Neuronal stem cell (in vitro differentiated cells): Measurements from ENCODE around the gene KCNH2.

Source experiments
- DNase-seq: peaks from one replicate; pipeline ENCODE4 v3.0.0-alpha.2; 2013; ENCODE audit warnings: low spot score
- H2AFZ ChIP-seq: one replicate; pipeline ENCODE4 v1.6.1; 2013; ENCODE audit warnings: mild to moderate bottlenecking, low read length, inconsistent platforms
- H2AK5ac ChIP-seq: 2 replicates; pipeline ENCODE4 v1.6.1; 2013; ENCODE audit warnings: low read depth, mild to moderate bottlenecking, inconsistent platforms, low read length, moderate library complexity, mixed read lengths
- H2BK120ac ChIP-seq: 2 replicates; pipeline ENCODE4 v1.6.1; 2013; ENCODE audit warnings: low read depth, mild to moderate bottlenecking, inconsistent platforms, low read length, moderate library complexity, mixed read lengths
- H2BK12ac ChIP-seq: one replicate; pipeline ENCODE4 v1.6.1; 2013; ENCODE audit warnings: low read length, inconsistent platforms
- H2BK15ac ChIP-seq: 2 replicates; pipeline ENCODE4 v1.6.1; 2013; ENCODE audit warnings: mild to moderate bottlenecking, low read length, inconsistent platforms, mixed read lengths
- H2BK5ac ChIP-seq: one replicate; pipeline ENCODE4 v1.6.1; 2013; ENCODE audit warnings: inconsistent platforms, mild to moderate bottlenecking, low read length, moderate library complexity
- H3K14ac ChIP-seq: one replicate; pipeline ENCODE4 v1.6.1; 2013; ENCODE audit warnings: low read length, inconsistent platforms
- H3K18ac ChIP-seq: 2 replicates; pipeline ENCODE4 v1.6.1; 2013; ENCODE audit warnings: low read length, inconsistent platforms
- H3K23ac ChIP-seq: 2 replicates; pipeline ENCODE4 v1.6.1; 2013; ENCODE audit warnings: low read depth, mild to moderate bottlenecking, mixed read lengths, low read length, inconsistent platforms; ENCODE audit not compliant: poor library complexity
- H3K27ac ChIP-seq: replicated peaks from 3 replicates; pipeline ENCODE4 v1.5.1; 2013; ENCODE audit warnings: low read length, inconsistent platforms
- H3K27me3 ChIP-seq, 3 experiments: 2 replicates each; pipeline ENCODE4 v1.6.1; 2013; ENCODE audit warnings: low read length in 3 of 3, mild to moderate bottlenecking in 2 of 3, inconsistent platforms in 1 of 3, low read depth in 1 of 3, mixed read lengths in 1 of 3, moderate library complexity in 1 of 3; ENCODE audit not compliant: control insufficient read depth in 3 of 3, insufficient read depth in 3 of 3
- H3K36me3 ChIP-seq, 2 donors: replicated peaks in 1 of 2; 2 replicates each; pipeline ENCODE4 v1.6.1; 2013; ENCODE audit warnings: low read length in 2 of 2; ENCODE audit not compliant: control insufficient read depth in 2 of 2, insufficient read depth in 2 of 2
- H3K4ac ChIP-seq: 2 replicates; pipeline ENCODE4 v1.6.1; 2013; ENCODE audit warnings: inconsistent platforms, mild to moderate bottlenecking, low read length, moderate library complexity
- H3K4me1 ChIP-seq, 2 donors: 1 replicate in 1 of 2; 2 replicates in 1 of 2; pipeline ENCODE4 v1.6.1; 2013; ENCODE audit warnings: low read length in 2 of 2, low read depth in 1 of 2; ENCODE audit not compliant: control insufficient read depth in 2 of 2, insufficient read depth in 1 of 2
- H3K4me2 ChIP-seq: one replicate; pipeline ENCODE4 v1.6.1; 2013; ENCODE audit warnings: mild to moderate bottlenecking, low read length, inconsistent platforms; ENCODE audit not compliant: insufficient read depth, poor library complexity, severe bottlenecking
- H3K4me3 ChIP-seq, 2 donors: 2 replicates each; pipeline ENCODE4 v1.5.1; 2013; ENCODE audit warnings: low read length in 2 of 2, mild to moderate bottlenecking in 2 of 2, inconsistent platforms in 1 of 2, moderate library complexity in 1 of 2
- H3K79me1 ChIP-seq: one replicate; pipeline ENCODE4 v1.6.1; 2013; ENCODE audit warnings: low read depth, mild to moderate bottlenecking, inconsistent platforms, low read length, moderate library complexity
- H3K9ac ChIP-seq: one replicate; pipeline ENCODE4 v1.6.1; 2013; ENCODE audit warnings: mild to moderate bottlenecking, low read depth, low read length, inconsistent platforms; ENCODE audit not compliant: poor library complexity
- H3K9me3 ChIP-seq, 2 donors: replicated peaks in 1 of 2; 2 replicates each; pipeline versions ENCODE3 to v1.6.1; 2013; ENCODE audit warnings: low read length in 2 of 2, mild to moderate bottlenecking in 2 of 2, inconsistent platforms in 1 of 2, low read depth in 1 of 2, mixed read lengths in 1 of 2, moderate library complexity in 1 of 2; ENCODE audit not compliant: control insufficient read depth in 2 of 2, insufficient read depth in 1 of 2
- H4K8ac ChIP-seq: one replicate; pipeline ENCODE4 v1.6.1; 2013; ENCODE audit warnings: low read depth, mild to moderate bottlenecking, inconsistent platforms, low read length, moderate library complexity
- H4K91ac ChIP-seq: one replicate; pipeline ENCODE4 v1.6.1; 2013; ENCODE audit warnings: low read length, low read depth, mild to moderate bottlenecking, inconsistent platforms; ENCODE audit not compliant: poor library complexity
- whole genome bisulfite sequencing, 2 donors: extraction: QIAGEN DNeasy Blood & Tissue Kit; methylation state at CpG; one replicate each; pipeline ENCODE4 v1.1.7; 2013; ENCODE audit warnings: missing lambda C conversion rate in 2 of 2, mixed read lengths in 1 of 2; ENCODE audit not compliant: insufficient read length in 2 of 2, insufficient replicate concordance in 1 of 2; ENCODE audit errors: extremely low coverage in 2 of 2; 5-methylcytosine and 5-hydroxymethylcytosine counted together

The KCNH2 gene

GRCh38 chr7:151009327-151010036 lies 31.4 kb upstream of the KCNH2 start:
- Histone ChIP-seq H3K27ac (no peak overlapping the region), H2BK5ac (peak overlapping the region; percentile 94), H2BK15ac (peak overlapping the region; percentile 98), H2BK12ac (peak overlapping the region; percentile 75), H2AFZ (peak overlapping the region; percentile 74), H4K8ac (no peak overlapping the region), H3K27me3 (no peaks in the 10 kb centered on the region), H3K4me3 (no peak overlapping the region), H2AK5ac (peak overlapping the region; percentile 99), H3K9ac (peak overlapping the region; percentile 38), H3K9me3 (no peaks in the 10 kb centered on the region), H3K4ac (peak overlapping the region; percentile 94), H3K36me3 (peaks cover 0 to 5% of the 10 kb centered on the region in 2 donors), H3K79me1 (peaks cover 2% of the 10 kb centered on the region), H3K4me2 (no peak overlapping the region), H3K14ac (peak overlapping the region; percentile 97), H4K91ac (peak overlapping the region; percentile 96), H3K23ac (peak overlapping the region; percentile 83), H3K4me1 (peaks cover 19 to 36% of the 10 kb centered on the region in 2 donors), H3K18ac (peak overlapping the region; percentile 98), H2BK120ac (peak overlapping the region; percentile 99)
- DNase-seq, result no peak
- no CpG with 5 or more reads among the region's 22 CpGs for WGBS, 2 donors

GRCh38 chr7:151008511-151009323 lies 30.6 kb upstream of the KCNH2 start:
- H3K9me3 ChIP-seq, result no peaks in the 10 kb centered on the region
- peak overlapping the region; percentile 99 for H2AK5ac ChIP-seq
- peaks cover 2% of the 10 kb centered on the region for H3K79me1 ChIP-seq
- H3K4me3 ChIP-seq, result no peak overlapping the region
- peak overlapping the region; percentile 94 for H2BK5ac ChIP-seq
- H3K27me3 ChIP-seq, result no peaks in the 10 kb centered on the region
- no peak for DNase-seq
- no peak overlapping the region for H3K14ac ChIP-seq
- H3K4ac ChIP-seq, result no peak overlapping the region
- no peak overlapping the region for H3K4me2 ChIP-seq
- H4K91ac ChIP-seq, result no peak overlapping the region
- no peak overlapping the region for H2AFZ ChIP-seq
- H3K4me1 ChIP-seq, result peaks cover 19 to 34% of the 10 kb centered on the region in 2 donors
- H4K8ac ChIP-seq, result no peak overlapping the region
- WGBS, 2 donors, result no CpG with 5 or more reads among the region's 40 CpGs
- H3K9ac ChIP-seq, result peak overlapping the region; percentile 38
- H3K18ac ChIP-seq, result peak overlapping the region; percentile 94
- no peak overlapping the region for H3K27ac ChIP-seq
- H3K23ac ChIP-seq, result peak overlapping the region; percentile 83
- peak overlapping the region; percentile 98 for H2BK15ac ChIP-seq
- peak overlapping the region; percentile 75 for H2BK12ac ChIP-seq
- H3K36me3 ChIP-seq, result no peaks in the 10 kb centered on the region
- H2BK120ac ChIP-seq, result peak overlapping the region; percentile 99

GRCh38 chr7:151008143-151008510 lies 30.0 kb upstream of the KCNH2 start:
- no peaks in the 10 kb centered on the region for H3K27me3 ChIP-seq
- H3K27ac ChIP-seq, result no peak overlapping the region
- H3K9me3 ChIP-seq, result no peaks in the 10 kb centered on the region
- DNase-seq, result no peak
- H2BK5ac ChIP-seq, result no peak overlapping the region
- peak overlapping the region; percentile 52 for H3K18ac ChIP-seq
- no peaks in the 10 kb centered on the region for H3K36me3 ChIP-seq
- H3K14ac ChIP-seq, result no peak overlapping the region
- peak overlapping the region; percentile 82 for H2AK5ac ChIP-seq
- peak overlapping the region; percentile 60 for H3K23ac ChIP-seq
- no peak overlapping the region for H2AFZ ChIP-seq
- peak overlapping the region; percentile 3 for H3K9ac ChIP-seq
- no peak overlapping the region for H3K4ac ChIP-seq
- H4K8ac ChIP-seq, result no peak overlapping the region
- WGBS, 2 donors, result no CpG with 5 or more reads among the region's 11 CpGs
- H3K4me2 ChIP-seq, result no peak overlapping the region
- H3K79me1 ChIP-seq, result peaks cover 2% of the 10 kb centered on the region
- peak overlapping the region; percentile 92 for H2BK15ac ChIP-seq
- peaks cover 19 to 32% of the 10 kb centered on the region in 2 donors for H3K4me1 ChIP-seq
- no peak overlapping the region for H4K91ac ChIP-seq
- H2BK12ac ChIP-seq, result peak overlapping the region; percentile 2
- no peak overlapping the region for H3K4me3 ChIP-seq
- H2BK120ac ChIP-seq, result no peak overlapping the region

- H3K4me3 ChIP-seq, result no peak overlapping the region
- H4K8ac ChIP-seq, result no peak overlapping the region
- H3K23ac ChIP-seq, result peak overlapping the region; percentile 98
- no peak overlapping the region for H3K14ac ChIP-seq
- H3K27me3 ChIP-seq, result no peaks in the 10 kb centered on the region
- H4K91ac ChIP-seq, result no peak overlapping the region
- peak overlapping the region; percentile 71 for H2BK5ac ChIP-seq
- H3K36me3 ChIP-seq, result peaks cover 0 to 1% of the 10 kb centered on the region in 2 donors
- H3K9ac ChIP-seq, result peak overlapping the region; percentile 60
- H3K4ac ChIP-seq, result peak overlapping the region; percentile 37
- H2AK5ac ChIP-seq, result peak overlapping the region; percentile 98
- H2BK15ac ChIP-seq, result peak overlapping the region; percentile 92
- H2AFZ ChIP-seq, result no peak overlapping the region
- H3K18ac ChIP-seq, result peak overlapping the region; percentile 52
- peaks cover 17 to 28% of the 10 kb centered on the region in 2 donors for H3K4me1 ChIP-seq
- H3K4me2 ChIP-seq, result no peak overlapping the region
- peak overlapping the region; percentile 100 for H2BK12ac ChIP-seq
- H3K9me3 ChIP-seq, result no peaks in the 10 kb centered on the region
- no peak for DNase-seq
- H3K79me1 ChIP-seq, result no peaks in the 10 kb centered on the region
- no peak overlapping the region for H3K27ac ChIP-seq
- no peak overlapping the region for H2BK120ac ChIP-seq
- WGBS, 2 donors, result no CpG with 5 or more reads among the region's 7 CpGs
Observed at GRCh38 chr7:151007469-151007898, 29.4 kb upstream of the KCNH2 start.
